ENCODE data around the gene FCRLB. TPM values are rescaled to one million over a fixed set of nuclear protein-coding genes. Genes with fewer than 3 reads are reported as not detected.

The FCRLB gene
- total and polyA plus RNA-seq, 2 of the 13 experiments (the other 11 are each of a cell fraction or from before 2014, with no cell fraction given), result 0.08 to 0.11 TPM

DNA sequence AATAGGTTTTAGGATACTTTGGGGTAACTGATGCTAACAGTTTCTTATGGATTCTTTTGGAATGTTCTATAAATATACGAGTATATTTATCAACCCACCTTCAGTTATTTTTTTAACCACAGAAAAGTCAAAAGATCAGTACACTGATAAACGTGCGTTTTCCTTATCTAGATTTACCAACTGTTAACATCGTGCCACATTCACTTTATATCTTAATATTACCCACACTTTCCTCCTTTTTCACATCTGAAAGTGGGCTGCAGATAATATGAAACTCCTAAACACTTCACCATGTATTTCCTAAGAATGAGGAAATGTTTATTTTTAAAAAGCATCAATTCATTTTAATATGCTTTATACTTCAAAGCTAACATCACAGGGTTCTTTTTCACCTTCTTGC is 52.4 kb downstream of the FCRLB start (continued):
- TF ChIP-seq, protein P1, sequence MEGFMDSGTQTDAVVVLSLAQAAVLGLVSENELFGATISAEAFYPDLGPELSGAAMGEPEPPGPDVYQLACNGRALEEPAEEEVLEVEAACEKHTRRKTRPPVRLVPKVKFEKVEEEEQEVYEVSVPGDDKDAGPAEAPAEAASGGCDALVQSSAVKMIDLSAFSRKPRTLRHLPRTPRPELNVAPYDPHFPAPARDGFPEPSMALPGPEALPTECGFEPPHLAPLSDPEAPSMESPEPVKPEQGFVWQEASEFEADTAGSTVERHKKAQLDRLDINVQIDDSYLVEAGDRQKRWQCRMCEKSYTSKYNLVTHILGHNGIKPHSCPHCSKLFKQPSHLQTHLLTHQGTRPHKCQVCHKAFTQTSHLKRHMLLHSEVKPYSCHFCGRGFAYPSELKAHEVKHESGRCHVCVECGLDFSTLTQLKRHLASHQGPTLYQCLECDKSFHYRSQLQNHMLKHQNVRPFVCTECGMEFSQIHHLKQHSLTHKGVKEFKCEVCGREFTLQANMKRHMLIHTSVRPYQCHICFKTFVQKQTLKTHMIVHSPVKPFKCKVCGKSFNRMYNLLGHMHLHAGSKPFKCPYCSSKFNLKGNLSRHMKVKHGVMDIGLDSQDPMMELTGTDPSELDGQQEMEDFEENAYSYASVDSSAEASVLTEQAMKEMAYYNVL (CRISPR knock-in tag; IDR thresholded peaks at IDR 0.05; ENCODE audit: borderline replicate concordance), result no peak
- TF ChIP-seq EEA1 (CRISPR knock-in tag; IDR thresholded peaks at IDR 0.05; ENCODE audit: borderline replicate concordance) (no peak), ZNF766 (CRISPR knock-in tag; IDR thresholded peaks at IDR 0.05; ENCODE audit: borderline replicate concordance) (no peak), ZNF251 (CRISPR knock-in tag; IDR thresholded peaks at IDR 0.05) (no peak)

DNA sequence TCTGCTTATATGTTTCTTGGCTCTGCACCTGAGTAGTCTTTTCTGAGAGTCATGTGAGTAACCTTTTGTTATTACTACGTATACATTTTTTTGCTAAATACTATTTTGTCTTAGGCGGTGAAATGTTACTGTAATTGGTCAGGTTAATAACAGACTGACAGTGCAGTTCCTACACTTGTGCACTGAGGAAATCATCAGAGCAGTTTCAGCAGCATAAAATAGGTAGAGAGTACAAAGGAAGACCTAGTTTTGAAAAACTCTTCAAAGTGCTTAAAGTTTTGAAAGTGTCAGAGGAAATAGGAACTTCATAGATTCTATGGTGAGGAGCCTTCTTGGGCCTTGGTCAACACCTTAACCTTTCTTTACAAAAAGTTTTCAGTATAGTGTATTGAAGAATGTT is 55.9 kb downstream of the FCRLB start:
- FAIRE-seq, result no peak
- in situ Hi-C loops (cut with HindIII; ENCODE audit: extremely low pct_ligation_motif_present, low pct_unique_long_range_greater_than_20kb), result no loop called here

More for the DNA sequence above, 55.9 kb downstream of the FCRLB start:
- H3K27ac ChIP-seq (ENCODE audit: extremely low read length, insufficient read depth, low read length), result no peak overlapping the region
- intact Hi-C loops (cut with micrococcal nuclease; ENCODE audit: unreplicated experiment), result no loop called here
- H2AFZ ChIP-seq (ENCODE audit: low read length), result no peak overlapping the region
- H4K20me1 ChIP-seq (ENCODE audit: insufficient read depth, low read length), result no peaks in the 10 kb centered on the region; the same call in 1 of the 2 replicates
- H3K9me3 ChIP-seq (ENCODE audit: low read length), result no peaks in the 10 kb centered on the region
- no TSS peak for BruUV-seq (replicated peaks)
- H3K36me3 ChIP-seq (replicated peaks in 1 of 2; ENCODE audit: control insufficient read depth in 1 of 2, insufficient read depth in 2 of 2, low read length in 2 of 2), result peaks cover 3 to 4% of the 10 kb centered on the region in 2 experiments; a peak in 4 of 5 replicates
- no peak for DNase-seq (ENCODE audit: low spot score)
- peaks cover 26% of the 10 kb centered on the region for H3K79me2 ChIP-seq (ENCODE audit: insufficient read depth, low read length)
- WGBS (ENCODE audit: low lambda C conversion rate), result 95% methylated on average over 2 of the region's 2 CpGs
- CTCF ChIA-PET (ENCODE audit: low intra/inter-chr PET ratio, low total read pairs), result no interaction called here
- no peak overlapping the region for H3K9ac ChIP-seq (ENCODE audit: insufficient read depth, low read depth, low read length)
- no peaks in the 10 kb centered on the region for H3K4me1 ChIP-seq (ENCODE audit: insufficient read depth, low read length)
- no peak for ATAC-seq
- no peak for TF ChIP-seq TGIF2 (CRISPR knock-in tag; IDR thresholded peaks at IDR 0.05)
- TF ChIP-seq NFE2L2 (IDR thresholded peaks at IDR 0.05; ENCODE audit: low read length), result no peak
- no peak for TF ChIP-seq MAFF (IDR thresholded peaks at IDR 0.05; ENCODE audit: low read depth, low read length)
- TF ChIP-seq, protein P2, sequence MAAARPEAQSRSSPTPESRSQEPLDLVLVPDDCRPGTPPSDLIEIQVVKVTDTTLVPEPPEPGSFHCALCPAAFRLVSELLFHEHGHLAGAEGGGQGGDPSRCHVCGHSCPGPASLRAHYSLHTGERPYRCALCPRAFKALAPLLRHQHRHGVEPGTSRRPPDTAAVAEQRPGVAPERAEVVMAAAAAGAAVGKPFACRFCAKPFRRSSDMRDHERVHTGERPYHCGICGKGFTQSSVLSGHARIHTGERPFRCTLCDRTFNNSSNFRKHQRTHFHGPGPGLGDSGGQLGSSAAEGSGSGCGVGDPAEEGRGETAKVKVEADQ (CRISPR knock-in tag; IDR thresholded peaks at IDR 0.05; ENCODE audit: borderline replicate concordance), result no peak
- POLR2A ChIA-PET, result no interaction called here
- H3K27me3 ChIP-seq (ENCODE audit: control insufficient read depth in 1 of 2, insufficient read depth in 2 of 2, low read length in 2 of 2), result no peaks in the 10 kb centered on the region
- no peak overlapping the region for H3K4me2 ChIP-seq (ENCODE audit: low read depth, low read length)
- no peak overlapping the region for H3K4me3 ChIP-seq (replicated peaks in 1 of 3; ENCODE audit: insufficient read depth in 1 of 3, low read depth in 2 of 3, low read length in 3 of 3)

Small RNA genes within 50 kb of the gene (small RNA-seq; reads per million reads assigned to genes)
- gene RF00019 (ENCODE audit: insufficient read depth in 2 of 3, insufficient read length in 3 of 3, low read depth in 2 of 3, low replicate concordance in 1 of 3), result 0 reads per million in 3 experiments
- gene RN7SL466P (ENCODE audit: insufficient read depth in 2 of 3, insufficient read length in 3 of 3, low read depth in 2 of 3, low replicate concordance in 1 of 3), result 0 reads per million in 3 experiments

Other genes with a start within 250 kb of the FCRLB start
- not detected in 2 replicates for gene FCGR2A, start 216.1 kb upstream of the FCRLB start, total RNA-seq (2016; rRNA removed; fragmentation: Illumina TruSeq; extraction: Trizol)
- 0.31 and 0.44 TPM in 2 replicates for gene FCGR2A, start 216.1 kb upstream of the FCRLB start, polyA plus RNA-seq (2011; rRNA removed)
- not detected in 2 replicates for gene HSPA6, start 197.0 kb upstream of the FCRLB start, total RNA-seq (2016; rRNA removed; fragmentation: Illumina TruSeq; extraction: Trizol)
- 0.07 and 0.16 TPM in 2 replicates for gene HSPA6, start 197.0 kb upstream of the FCRLB start, polyA plus RNA-seq (2011; rRNA removed)
- not detected in 2 replicates for gene FCGR3A, start 171.7 kb upstream of the FCRLB start, total RNA-seq (2016; rRNA removed; fragmentation: Illumina TruSeq; extraction: Trizol)
- not detected in 2 replicates for gene FCGR3A, start 171.7 kb upstream of the FCRLB start, polyA plus RNA-seq (2011; rRNA removed)
- not detected in 2 replicates for gene FCGR3B, start 90.4 kb upstream of the FCRLB start, total RNA-seq (2016; rRNA removed; fragmentation: Illumina TruSeq; extraction: Trizol)
- not detected in 2 replicates for gene FCGR3B, start 90.4 kb upstream of the FCRLB start, polyA plus RNA-seq (2011; rRNA removed)
- gene FCGR2B, start 58.4 kb upstream of the FCRLB start, total RNA-seq (2016; rRNA removed; fragmentation: Illumina TruSeq; extraction: Trizol), result not detected in 2 replicates
- gene FCGR2B, start 58.4 kb upstream of the FCRLB start, polyA plus RNA-seq (2011; rRNA removed), result 0.03 TPM in 1 of 2 replicates, not detected in the other
- not detected in 2 replicates for gene FCRLA, start 14.3 kb upstream of the FCRLB start, total RNA-seq (2016; rRNA removed; fragmentation: Illumina TruSeq; extraction: Trizol)
- gene FCRLA, start 14.3 kb upstream of the FCRLB start, polyA plus RNA-seq (2011; rRNA removed), result not detected in 2 replicates
- 36.7 and 38.9 TPM in 2 replicates for gene DUSP12, start 28.2 kb downstream of the FCRLB start, total RNA-seq (2016; rRNA removed; fragmentation: Illumina TruSeq; extraction: Trizol)
- 33.8 and 37.1 TPM in 2 replicates for gene DUSP12, start 28.2 kb downstream of the FCRLB start, polyA plus RNA-seq (2011; rRNA removed)
- 10.5 and 13.2 TPM in 2 replicates for gene ATF6, start 44.8 kb downstream of the FCRLB start, total RNA-seq (2016; rRNA removed; fragmentation: Illumina TruSeq; extraction: Trizol)
- gene ATF6, start 44.8 kb downstream of the FCRLB start, polyA plus RNA-seq (2011; rRNA removed), result 12.9 and 14.5 TPM in 2 replicates

Data from HepG2 (cell line).